ENCODE results near the gene RFLNA. TPM values are rescaled to one million over a fixed set of nuclear protein-coding genes. Genes with fewer than 3 reads are reported as not detected.

Gene RFLNA
- total and polyA plus RNA-seq, 4 donors = 0.40 to 1.8 (median 1.4) TPM

GRCh38 chr12:124283326-124283725 is 11.6 kb upstream of the RFLNA start:
- H3K36me3 ChIP-seq (ENCODE audit: control insufficient read depth in 4 of 4, insufficient read depth in 4 of 4, low read length in 4 of 4) = no peaks in the 10 kb centered on the region
- no peak overlapping the region for H3K27ac ChIP-seq (ENCODE audit: low read depth in 1 of 2, low read length in 1 of 2)
- H3K9ac ChIP-seq (ENCODE audit: insufficient read depth in 1 of 2, low read length in 2 of 2) = no peak overlapping the region
- peaks cover 0 to 33% (median 7%) of the 10 kb centered on the region in 5 donors for H3K4me1 ChIP-seq (ENCODE audit: control insufficient read depth in 5 of 5, insufficient read depth in 5 of 5, low read length in 5 of 5)
- DNase-seq (peak in 2 of 3 donors; percentile 22 to 42), ATAC-seq (ENCODE audit: insufficient read depth, low FRiP score) (no peak)
- H3K4me3 ChIP-seq = no peak overlapping the region
- peaks cover 0 to 4% (median 0%) of the 10 kb centered on the region in 3 donors for H3K27me3 ChIP-seq (ENCODE audit: control insufficient read depth in 3 of 3, insufficient read depth in 3 of 3, low read length in 2 of 3)
- peaks cover 0 to 13% (median 3%) of the 10 kb centered on the region in 4 donors for H3K9me3 ChIP-seq (ENCODE audit: control insufficient read depth in 4 of 4, insufficient read depth in 3 of 4, low read length in 3 of 4)
- TF ChIP-seq, protein P1, sequence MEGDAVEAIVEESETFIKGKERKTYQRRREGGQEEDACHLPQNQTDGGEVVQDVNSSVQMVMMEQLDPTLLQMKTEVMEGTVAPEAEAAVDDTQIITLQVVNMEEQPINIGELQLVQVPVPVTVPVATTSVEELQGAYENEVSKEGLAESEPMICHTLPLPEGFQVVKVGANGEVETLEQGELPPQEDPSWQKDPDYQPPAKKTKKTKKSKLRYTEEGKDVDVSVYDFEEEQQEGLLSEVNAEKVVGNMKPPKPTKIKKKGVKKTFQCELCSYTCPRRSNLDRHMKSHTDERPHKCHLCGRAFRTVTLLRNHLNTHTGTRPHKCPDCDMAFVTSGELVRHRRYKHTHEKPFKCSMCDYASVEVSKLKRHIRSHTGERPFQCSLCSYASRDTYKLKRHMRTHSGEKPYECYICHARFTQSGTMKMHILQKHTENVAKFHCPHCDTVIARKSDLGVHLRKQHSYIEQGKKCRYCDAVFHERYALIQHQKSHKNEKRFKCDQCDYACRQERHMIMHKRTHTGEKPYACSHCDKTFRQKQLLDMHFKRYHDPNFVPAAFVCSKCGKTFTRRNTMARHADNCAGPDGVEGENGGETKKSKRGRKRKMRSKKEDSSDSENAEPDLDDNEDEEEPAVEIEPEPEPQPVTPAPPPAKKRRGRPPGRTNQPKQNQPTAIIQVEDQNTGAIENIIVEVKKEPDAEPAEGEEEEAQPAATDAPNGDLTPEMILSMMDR (IDR thresholded peaks at IDR 0.05; ENCODE audit: control extremely low read depth, extremely low read depth) = no peak
- 46 to 65% methylated on average over 7 of the region's 7 CpGs for WGBS, 2 donors

DNA sequence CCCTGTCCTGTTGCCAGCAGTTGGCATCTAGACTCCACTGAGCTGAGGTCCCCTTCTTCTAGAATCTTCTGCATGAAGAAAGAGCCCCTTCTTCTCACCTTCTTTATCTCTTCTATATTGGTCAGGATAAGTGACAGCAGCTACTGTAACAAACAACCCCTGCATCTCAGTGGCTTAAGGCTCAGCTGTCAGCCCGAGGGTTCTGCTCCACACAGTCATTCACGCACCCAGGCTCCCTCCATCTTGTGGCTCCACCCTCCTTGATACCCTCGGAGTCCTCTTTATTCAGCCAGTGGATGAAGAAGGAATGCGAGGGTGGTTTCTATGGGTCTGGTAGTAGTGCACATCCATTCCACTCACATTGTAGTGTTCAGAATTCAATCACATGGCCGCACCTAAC is 10.5 kb upstream of the RFLNA start:
- Histone ChIP-seq H3K36me3 (ENCODE audit: control insufficient read depth in 4 of 4, insufficient read depth in 4 of 4, low read length in 4 of 4) (no peaks in the 10 kb centered on the region), H3K9ac (ENCODE audit: insufficient read depth in 1 of 2, low read length in 2 of 2) (no peak overlapping the region), H3K9me3 (ENCODE audit: control insufficient read depth in 4 of 4, insufficient read depth in 3 of 4, low read length in 3 of 4) (peaks cover 0 to 13% (median 3%) of the 10 kb centered on the region in 4 donors), H3K4me1 (ENCODE audit: control insufficient read depth in 5 of 5, insufficient read depth in 5 of 5, low read length in 5 of 5) (peaks cover 0 to 34% (median 11%) of the 10 kb centered on the region in 5 donors), H3K27me3 (ENCODE audit: control insufficient read depth in 3 of 3, insufficient read depth in 3 of 3, low read length in 2 of 3) (no peaks in the 10 kb centered on the region), H3K4me3 (no peak overlapping the region), H3K27ac (ENCODE audit: low read depth in 1 of 2, low read length in 1 of 2) (no peak overlapping the region)
- WGBS, 2 donors = 87 to 88% methylated on average over 5 of the region's 5 CpGs
- DNase-seq (no peak), ATAC-seq (ENCODE audit: insufficient read depth, low FRiP score) (no peak)
- TF ChIP-seq, protein P1 (IDR thresholded peaks at IDR 0.05; ENCODE audit: control extremely low read depth, extremely low read depth) = no peak

DNA sequence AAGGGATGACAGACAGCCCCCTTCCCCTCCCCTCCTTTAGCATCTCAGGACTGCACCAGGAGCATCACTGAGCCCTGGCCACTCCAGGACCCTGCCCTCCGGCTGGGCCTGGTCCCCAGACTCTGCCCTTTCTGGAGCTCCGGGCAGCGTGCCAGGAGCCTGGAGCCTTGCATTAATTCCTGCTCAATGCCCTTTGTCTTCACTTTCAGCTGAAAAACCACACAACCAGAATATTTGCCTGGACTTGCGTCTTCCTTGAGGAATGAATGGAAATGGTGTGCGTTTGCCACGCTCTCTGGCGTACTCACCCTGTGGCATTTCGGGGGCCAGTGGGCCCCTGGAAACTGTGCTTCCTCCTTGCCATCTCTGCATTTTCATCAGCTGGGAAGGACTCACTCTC is 8.5 kb upstream of the RFLNA start:
- ATAC-seq (ENCODE audit: insufficient read depth, low FRiP score) = no peak
- no peaks in the 10 kb centered on the region for H3K27me3 ChIP-seq (ENCODE audit: control insufficient read depth in 3 of 3, insufficient read depth in 3 of 3, low read length in 2 of 3)
- peaks cover 0 to 9% (median 3%) of the 10 kb centered on the region in 4 donors for H3K9me3 ChIP-seq (ENCODE audit: control insufficient read depth in 4 of 4, insufficient read depth in 3 of 4, low read length in 3 of 4)
- peak; percentile 35 to 43 (median 40) for DNase-seq
- no peak overlapping the region for H3K27ac ChIP-seq (ENCODE audit: low read depth in 1 of 2, low read length in 1 of 2)
- 72 to 73% methylated on average over 8 of the region's 8 CpGs for WGBS, 2 donors
- no peak overlapping the region for H3K4me3 ChIP-seq
- H3K36me3 ChIP-seq (ENCODE audit: control insufficient read depth in 4 of 4, insufficient read depth in 4 of 4, low read length in 4 of 4) = no peaks in the 10 kb centered on the region
- H3K9ac ChIP-seq (ENCODE audit: insufficient read depth in 1 of 2, low read length in 2 of 2) = no peak overlapping the region
- TF ChIP-seq, protein P1 (IDR thresholded peaks at IDR 0.05; ENCODE audit: control extremely low read depth, extremely low read depth) = no peak
- peaks cover 0 to 41% (median 18%) of the 10 kb centered on the region in 5 donors for H3K4me1 ChIP-seq (ENCODE audit: control insufficient read depth in 5 of 5, insufficient read depth in 5 of 5, low read length in 5 of 5)

DNA sequence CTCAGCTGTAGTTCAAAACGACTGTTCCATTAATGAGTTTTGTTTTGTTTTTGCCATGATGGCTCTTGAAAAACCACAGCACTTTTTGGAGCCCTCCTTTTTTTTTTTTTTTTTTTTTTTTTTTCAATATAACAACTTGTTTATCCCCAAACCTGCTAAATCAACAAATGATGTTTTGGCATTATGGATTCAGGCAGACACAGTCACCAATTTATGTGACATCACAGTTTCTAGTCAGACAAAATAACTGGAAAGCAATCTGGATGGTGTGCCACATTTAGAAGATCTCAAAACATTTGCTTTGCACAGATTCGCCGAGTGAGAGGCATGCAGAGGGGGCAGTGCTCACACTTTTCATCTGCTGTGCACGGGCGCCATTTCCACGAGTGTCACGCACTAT is 7.9 kb upstream of the RFLNA start:
- Histone ChIP-seq H3K9me3 (ENCODE audit: control insufficient read depth in 4 of 4, insufficient read depth in 3 of 4, low read length in 3 of 4) (peaks cover 0 to 9% (median 3%) of the 10 kb centered on the region in 4 donors), H3K4me1 (ENCODE audit: control insufficient read depth in 5 of 5, insufficient read depth in 5 of 5, low read length in 5 of 5) (peaks cover 0 to 41% (median 18%) of the 10 kb centered on the region in 5 donors), H3K9ac (ENCODE audit: insufficient read depth in 1 of 2, low read length in 2 of 2) (no peak overlapping the region), H3K27me3 (ENCODE audit: control insufficient read depth in 3 of 3, insufficient read depth in 3 of 3, low read length in 2 of 3) (no peaks in the 10 kb centered on the region), H3K36me3 (ENCODE audit: control insufficient read depth in 4 of 4, insufficient read depth in 4 of 4, low read length in 4 of 4) (no peaks in the 10 kb centered on the region), H3K4me3 (no peak overlapping the region), H3K27ac (ENCODE audit: low read depth in 1 of 2, low read length in 1 of 2) (no peak overlapping the region)
- no peak for ATAC-seq (ENCODE audit: insufficient read depth, low FRiP score)
- DNase-seq = no peak
- WGBS, 2 donors = 79 to 80% methylated on average over 7 of the region's 7 CpGs
- TF ChIP-seq, protein P1 (IDR thresholded peaks at IDR 0.05; ENCODE audit: control extremely low read depth, extremely low read depth) = no peak

All from lung (tissue), 12 donors.